Activated CD4-positive, CD25-positive, alpha-beta regulatory T cell treated with anti-CD3 and anti-CD28 coated beads, Interleukin-2, amount 50 U/mL, for 24 hours (primary cell): ENCODE results near the gene RFTN1.
A peak's percentile ranks its signal among the peaks of the same experiment; 100 is the strongest.

Experiments
- ATAC-seq, 2 donors: fragments of 150-1000 bp; cut with Tn5 transposase; one replicate each; pipeline ENCODE4 v1.10.0; 2021; ENCODE audit warnings: mild to moderate bottlenecking in 1 of 2, moderate library complexity in 1 of 2

RFTN1 gene

GRCh38 chr3:16400106-16400931, 113.2 kb downstream of the RFTN1 start:
- ATAC-seq: no peak

GRCh38 chr3:16399473-16399872, 114.0 kb downstream of the RFTN1 start:
- no peak for ATAC-seq

- no peak for ATAC-seq
These were observed 114.9 kb downstream of the RFTN1 start for GRCh38 chr3:16398648-16399047.

- ATAC-seq: no peak
These were observed 117.3 kb downstream of the RFTN1 start for GRCh38 chr3:16396202-16396601.

DNA sequence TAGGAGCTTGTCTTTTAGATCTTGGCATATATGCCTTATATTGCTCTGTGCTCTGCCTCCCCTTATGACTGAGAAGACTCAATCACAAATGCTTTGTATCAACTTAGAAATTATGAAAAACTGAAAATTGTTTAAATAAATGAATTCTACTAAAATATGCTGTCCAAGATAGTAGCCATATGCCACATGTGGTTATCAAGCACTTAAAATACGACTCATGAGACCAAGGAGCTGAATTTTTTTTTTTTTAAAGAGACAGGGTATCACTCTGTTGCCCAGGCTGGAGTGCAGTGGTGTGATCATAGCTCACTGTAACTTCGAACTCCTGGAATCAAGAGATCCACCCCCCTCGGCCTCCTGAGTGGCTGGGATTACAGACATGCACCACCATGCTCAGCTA, 118.3 kb downstream of the RFTN1 start:
- no peak for ATAC-seq

DNA sequence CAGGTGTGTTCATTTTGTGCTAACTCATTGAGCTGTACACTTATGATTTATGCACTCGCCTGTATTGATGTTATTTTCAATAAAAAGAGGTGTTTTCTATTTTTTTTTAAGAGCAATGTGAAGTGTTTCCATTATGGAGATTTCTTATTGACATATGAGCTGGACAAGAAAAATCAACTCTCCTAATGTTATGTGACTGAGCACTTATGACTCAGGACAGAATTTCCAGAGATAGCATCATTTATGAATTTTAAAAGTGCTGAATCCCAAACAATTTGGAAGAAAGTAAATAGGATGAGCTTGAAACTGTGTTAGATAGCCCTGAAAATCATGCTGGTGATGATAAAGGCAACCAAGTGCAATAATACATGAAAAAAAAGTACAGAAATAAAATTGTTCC, 118.9 kb downstream of the RFTN1 start:
- no peak for ATAC-seq

DNA sequence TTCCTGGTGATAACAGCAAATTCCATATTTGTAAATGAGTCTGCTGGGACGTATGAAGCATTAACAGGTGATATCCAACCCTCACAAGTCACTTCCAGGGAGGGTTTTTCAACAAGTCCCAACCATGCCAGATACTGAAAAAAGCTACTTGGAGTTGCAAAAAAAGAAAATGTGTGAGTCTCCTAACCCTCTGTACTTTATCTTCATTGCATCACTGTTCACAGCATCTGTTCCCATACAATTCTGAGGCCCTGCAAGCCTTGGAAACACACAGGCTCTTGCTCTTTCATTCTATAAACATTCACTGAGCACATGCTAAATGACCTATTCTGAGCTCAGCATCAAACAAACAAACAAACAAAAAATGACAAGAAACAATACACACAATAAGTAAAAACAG, 120.8 kb downstream of the RFTN1 start:
- ATAC-seq: no peak

- no peak for ATAC-seq
These were observed 121.4 kb downstream of the RFTN1 start for GRCh38 chr3:16392065-16392464.

- no peak for ATAC-seq
These were observed 122.9 kb downstream of the RFTN1 start for GRCh38 chr3:16390581-16390980.

DNA sequence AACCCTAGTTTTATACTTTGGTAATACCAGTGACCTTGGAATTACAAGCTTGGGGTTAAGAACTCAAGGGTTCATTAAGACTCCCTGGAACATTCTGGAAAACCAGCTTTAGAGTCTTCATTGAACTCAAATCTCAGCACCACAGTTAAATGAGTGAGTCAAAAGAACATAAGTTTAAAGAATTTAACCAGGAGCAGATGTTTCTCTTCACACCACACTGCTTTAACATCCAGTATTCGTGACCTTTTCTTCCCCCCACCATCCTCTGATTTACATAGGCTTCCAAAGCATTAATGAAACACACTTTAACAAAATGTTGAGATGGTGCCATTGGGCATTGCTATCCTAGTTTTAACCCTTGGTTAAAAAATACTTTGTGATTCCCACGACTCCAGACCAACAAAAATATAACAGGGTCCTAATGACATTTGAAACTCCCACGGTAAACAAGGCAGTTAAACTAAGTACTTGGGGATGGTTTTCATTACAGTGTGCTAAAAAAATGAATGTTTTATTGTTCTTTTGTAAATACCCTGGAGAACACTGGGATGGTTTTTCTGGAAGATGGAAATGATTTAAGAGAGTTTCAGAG, 124.6 kb downstream of the RFTN1 start:
- no peak for ATAC-seq

- no peak for ATAC-seq
These were observed 126.9 kb downstream of the RFTN1 start for GRCh38 chr3:16386561-16386960.

- no peak for ATAC-seq
These were observed 128.3 kb downstream of the RFTN1 start for GRCh38 chr3:16385151-16385550.

GRCh38 chr3:16383864-16384263, 129.6 kb downstream of the RFTN1 start:
- no peak for ATAC-seq

GRCh38 chr3:16382845-16383244, 130.7 kb downstream of the RFTN1 start:
- ATAC-seq: no peak

DNA sequence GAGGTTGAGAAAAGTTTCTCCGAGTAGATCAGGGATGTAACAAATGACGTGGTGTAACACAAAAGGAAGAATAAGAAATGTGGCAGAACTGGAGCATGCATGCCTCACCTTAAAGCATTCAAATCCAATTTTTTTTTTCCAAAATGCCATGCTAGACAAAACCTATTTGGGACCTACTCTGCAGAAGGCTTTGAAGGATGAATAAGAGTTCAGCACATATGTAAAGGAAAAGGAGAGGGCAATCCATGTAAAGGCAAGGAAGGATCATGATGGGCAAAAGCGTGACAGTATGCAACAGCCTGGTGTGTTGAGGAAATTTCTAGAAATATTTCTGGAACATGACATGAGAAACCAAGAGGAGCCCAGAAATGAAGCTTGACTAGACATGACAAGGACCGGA, 132.1 kb downstream of the RFTN1 start:
- ATAC-seq: no peak

GRCh38 chr3:16380421-16380820, 133.1 kb downstream of the RFTN1 start:
- no peak for ATAC-seq

GRCh38 chr3:16379838-16380237, 133.7 kb downstream of the RFTN1 start:
- peak; percentile 34 to 38 for ATAC-seq

GRCh38 chr3:16378920-16379319, 134.6 kb downstream of the RFTN1 start:
- peak; percentile 85 to 86 for ATAC-seq

DNA sequence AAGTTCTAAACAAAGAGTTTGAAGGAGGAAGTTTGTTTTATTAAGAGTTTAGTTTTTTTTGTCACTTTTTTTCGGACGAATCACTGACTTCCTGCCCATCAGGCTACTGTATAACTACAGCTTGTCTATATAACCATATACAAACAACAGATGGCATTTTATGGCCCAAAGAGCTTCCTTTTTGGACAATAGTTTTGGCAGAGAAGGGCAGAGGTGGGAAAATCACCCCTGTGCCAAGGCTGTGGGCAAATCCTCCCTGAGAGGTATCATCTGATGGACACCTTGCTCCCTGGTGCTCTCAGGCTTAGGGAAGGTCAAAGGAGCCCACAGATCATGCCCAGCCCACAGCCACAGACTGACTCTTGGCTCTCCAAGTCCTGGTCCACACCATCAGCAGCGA, 135.1 kb downstream of the RFTN1 start:
- ATAC-seq: peak; percentile 2

DNA sequence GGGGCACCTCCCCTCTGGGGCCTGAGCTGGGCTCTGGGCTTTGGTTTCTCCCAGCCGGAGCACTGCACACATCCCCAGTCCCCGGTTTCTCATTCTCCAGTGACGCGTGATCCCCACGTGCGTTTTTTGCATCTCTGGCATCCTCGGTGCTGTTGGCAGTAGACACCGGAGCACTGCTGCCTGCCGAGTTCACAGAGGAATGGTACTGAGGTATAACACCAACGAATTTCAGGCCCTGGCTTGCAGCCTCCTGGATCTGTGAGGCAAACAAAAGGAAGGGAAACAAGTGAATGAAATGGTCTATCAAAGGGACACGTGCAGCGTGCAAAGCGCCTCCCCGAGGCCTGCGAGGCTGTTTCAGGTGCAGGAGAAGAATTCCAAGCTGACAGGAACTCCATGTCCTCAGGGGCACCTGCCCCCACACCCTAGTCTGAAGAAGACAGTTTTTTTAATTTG, 135.6 kb downstream of the RFTN1 start:
- ATAC-seq: no peak

GRCh38 chr3:16377196-16377595, 136.3 kb downstream of the RFTN1 start:
- ATAC-seq: no peak

- ATAC-seq: no peak
These were observed 137.6 kb downstream of the RFTN1 start for GRCh38 chr3:16375891-16376290.

DNA sequence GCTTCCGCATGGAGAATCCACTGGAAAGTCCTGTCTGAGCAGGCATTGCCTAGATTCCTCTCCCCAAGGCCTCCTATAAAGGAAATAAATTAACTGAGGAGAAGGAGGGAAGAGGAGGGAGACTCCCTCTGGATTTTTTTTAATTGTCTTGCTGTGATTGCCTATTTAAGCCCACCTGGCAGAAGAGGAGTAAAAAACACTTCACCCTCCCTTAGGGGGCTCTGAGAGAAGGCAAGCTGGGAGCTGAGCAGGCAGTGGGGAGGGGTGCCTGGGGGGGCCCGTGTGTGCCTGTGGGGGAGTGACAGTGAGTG, 138.6 kb downstream of the RFTN1 start:
- no peak for ATAC-seq

- peak; percentile 3 to 4 for ATAC-seq
These were observed 139.2 kb downstream of the RFTN1 start for GRCh38 chr3:16374047-16374934.
